Activated CD8-positive, alpha-beta memory T cell treated with anti-CD3 and anti-CD28 coated beads for 48 hours (primary cell): ENCODE results near the gene ZNF718.
"Not testable (repeated sequence)": the region's sequence is repeated elsewhere in the genome, so short reads cannot be mapped to it uniquely, and the experiment has no call there.

ENCODE experiments used
- DNase-seq, 3 experiments: peaks; one replicate each; pipeline ENCODE4 v3.0.0-alpha.2; 2020; ENCODE audit warnings: low read depth in 2 of 3, low spot score in 2 of 3

Gene ZNF718

DNA sequence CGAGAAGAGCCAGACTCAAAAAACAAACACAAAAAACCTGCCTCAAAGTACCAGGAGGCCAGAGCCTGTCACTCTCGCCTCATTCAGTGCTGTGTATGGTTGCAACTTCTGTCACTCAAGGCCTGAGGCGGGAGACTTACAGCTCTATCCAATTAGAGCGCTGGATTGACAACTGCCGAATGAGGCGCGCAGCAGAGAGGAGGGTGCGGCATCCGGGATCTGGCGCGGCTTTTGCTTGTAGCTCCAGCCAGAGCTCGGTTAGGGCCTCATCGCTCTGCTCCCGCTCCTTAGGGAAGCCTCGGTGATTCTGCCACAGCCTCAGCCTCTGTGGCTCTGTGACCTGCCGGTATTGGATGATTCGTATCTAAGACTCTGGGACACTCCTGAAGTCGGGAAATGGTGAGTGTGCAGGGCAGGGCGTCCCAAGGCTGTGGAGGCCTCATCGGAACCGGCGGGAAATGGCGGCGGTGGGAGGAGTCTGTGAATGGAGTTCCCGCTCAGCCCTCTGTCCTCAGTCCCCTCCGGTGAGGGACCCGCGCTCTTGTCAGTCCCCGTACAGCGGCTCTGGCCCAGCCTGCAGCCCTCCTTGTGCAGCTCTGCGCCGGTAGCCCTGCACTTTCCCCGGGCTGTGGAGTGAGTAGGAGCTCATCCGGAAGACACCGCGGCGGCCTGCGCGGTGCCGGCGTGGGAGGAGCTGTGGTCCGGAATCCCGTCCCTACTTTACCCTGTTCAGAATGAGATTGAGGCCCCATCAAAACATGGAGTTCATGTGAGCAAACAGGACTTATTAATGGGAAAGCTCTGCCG lies at the start of gene ZNF718:
TSS of gene ZNF718 (plus strand) at position 227 of the 807 bp plus-strand sequence. CDS start at position 397, 170 bp downstream.
- DNase-seq, result peak; percentile 71 to 75 (median 74)

DNA sequence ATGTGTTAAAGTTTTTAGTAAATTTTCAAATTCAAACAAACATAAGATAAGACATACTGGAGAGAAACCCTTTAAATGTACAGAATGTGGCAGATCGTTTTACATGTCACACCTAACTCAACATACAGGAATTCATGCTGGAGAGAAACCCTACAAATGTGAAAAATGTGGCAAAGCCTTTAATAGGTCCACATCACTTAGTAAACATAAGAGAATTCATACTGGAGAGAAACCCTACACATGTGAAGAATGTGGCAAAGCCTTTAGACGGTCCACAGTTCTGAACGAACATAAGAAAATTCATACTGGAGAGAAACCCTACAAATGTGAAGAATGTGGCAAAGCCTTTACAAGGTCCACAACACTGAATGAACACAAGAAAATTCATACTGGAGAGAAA lies 38.4 kb upstream of the ZNF718 start:
- no peak for DNase-seq

- not testable (repeated sequence) for DNase-seq
Measured at GRCh38 chr4:86559-87324, 37.6 kb upstream of the ZNF718 start.

- DNase-seq, result no peak
Measured at GRCh38 chr4:98386-98785, 25.9 kb upstream of the ZNF718 start.

GRCh38 chr4:99863-100262 lies 24.4 kb upstream of the ZNF718 start:
- no peak for DNase-seq

DNA sequence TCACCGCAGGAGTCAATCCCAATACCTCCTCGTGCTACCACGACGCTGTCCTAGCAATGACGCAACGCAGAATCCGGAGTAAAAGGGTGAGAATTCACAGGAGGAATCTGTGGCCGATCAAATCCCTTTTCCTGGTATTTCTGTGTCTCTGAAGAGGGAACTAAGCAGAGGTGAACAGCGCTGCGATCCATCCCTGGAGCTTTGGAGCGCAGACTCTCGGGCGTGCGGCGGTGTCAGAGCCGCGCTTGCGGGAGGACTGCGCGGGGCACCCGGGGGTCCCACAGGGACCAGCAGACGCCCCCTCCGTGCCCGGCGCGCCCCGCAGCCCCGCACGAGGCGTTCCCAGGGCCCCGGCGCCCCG lies 17.2 kb upstream of the ZNF718 start:
- DNase-seq, result no peak

- DNase-seq, result no peak
Measured at GRCh38 chr4:107444-108429, 16.6 kb upstream of the ZNF718 start.

DNA sequence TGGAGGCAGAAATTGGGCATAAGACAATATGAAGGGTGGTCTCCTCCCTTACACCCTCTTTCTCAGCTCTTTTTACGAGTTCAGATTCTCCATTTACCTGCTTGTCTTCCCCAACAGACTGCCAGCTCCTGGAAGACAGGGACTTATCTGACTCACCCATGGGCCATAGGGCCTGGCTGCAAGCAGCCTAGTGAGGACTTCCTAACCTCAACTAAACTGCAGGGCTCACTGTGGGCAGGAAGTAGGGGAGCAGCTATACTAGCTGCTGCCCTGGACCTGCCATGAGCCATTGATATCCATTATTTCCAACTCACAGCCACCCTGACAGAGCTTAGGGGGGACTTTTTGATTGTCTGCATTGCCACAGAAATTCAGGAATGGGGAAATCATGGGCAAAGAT lies 11.5 kb upstream of the ZNF718 start:
- DNase-seq, result no peak

GRCh38 chr4:113732-114131 lies 10.6 kb upstream of the ZNF718 start:
- no peak for DNase-seq

GRCh38 chr4:114149-114548 lies 10.2 kb upstream of the ZNF718 start:
- DNase-seq, result no peak

GRCh38 chr4:116499-116898 lies 7.8 kb upstream of the ZNF718 start:
- no peak for DNase-seq

GRCh38 chr4:120616-121015 lies 3.7 kb upstream of the ZNF718 start:
- DNase-seq, result no peak

- DNase-seq, result no peak
Measured at GRCh38 chr4:121408-122084, 2.8 kb upstream of the ZNF718 start.

GRCh38 chr4:123922-124274 lies 403 bp upstream of the ZNF718 start:
- DNase-seq, result not testable (repeated sequence)

- DNase-seq, result no peak
Measured at GRCh38 chr4:125091-125771, 930 bp downstream of the ZNF718 start.

GRCh38 chr4:125833-126232 lies 1.5 kb downstream of the ZNF718 start:
- DNase-seq, result no peak

DNA sequence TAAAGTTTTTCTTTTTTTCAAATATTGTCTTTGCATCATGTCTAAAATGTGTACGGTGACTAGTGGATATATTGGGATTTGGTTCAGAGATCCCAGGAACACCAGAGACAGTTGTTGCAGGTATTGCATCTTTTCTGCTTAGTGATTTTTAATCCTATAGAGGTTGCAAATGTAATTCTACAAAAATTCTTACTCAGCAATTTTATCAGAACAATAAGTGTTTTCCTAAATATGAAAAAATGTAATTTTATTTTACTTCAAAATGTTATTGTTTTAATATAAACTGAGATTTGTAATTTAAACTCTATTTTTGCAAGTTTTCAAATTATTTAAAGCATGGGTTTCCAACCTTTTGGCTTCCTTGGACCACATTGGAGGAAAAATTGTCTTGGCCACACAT lies 8.2 kb downstream of the ZNF718 start:
- DNase-seq, result no peak

GRCh38 chr4:138935-139334 lies 14.6 kb downstream of the ZNF718 start:
- no peak for DNase-seq

GRCh38 chr4:139691-140090 lies 15.4 kb downstream of the ZNF718 start:
- DNase-seq, result no peak

GRCh38 chr4:146621-147020 lies 22.3 kb downstream of the ZNF718 start:
- DNase-seq, result no peak
